PC-3 (cell line): ENCODE measurements around the gene ATG9A. TPM values are rescaled to one million over a fixed set of nuclear protein-coding genes. Genes with fewer than 3 reads are reported as not detected.

ENCODE experiments used
- ATAC-seq: fragments of 200-7000 bp; cut with Tn5 transposase; 2 replicates; pipeline ENCODE4 v1.9.1; 2020; ENCODE audit warnings: mild to moderate bottlenecking, moderate library complexity
- Bru-seq: library from RNA; stranded (reverse); fragments of 400-500 nt; gene quantifications from one replicate; lab custom pipeline; 2021; lab: Mats Ljungman, UMichigan
- BruChase-seq, 2 experiments: library from RNA; stranded (reverse); fragments of 400-500 nt; gene quantifications; one replicate each; lab custom pipeline; 2021; lab: Mats Ljungman, UMichigan
- BruUV-seq: library from RNA; stranded (reverse); fragments of 400-500 nt; replicated peaks from 2 replicates; lab custom pipeline; 2021; lab: Mats Ljungman, UMichigan
- CTCF ChIA-PET: fragments of 300-600 bp; sonication (Branson Sonifier 250); formaldehyde crosslinking; loops from one replicate; lab custom pipeline; 2022; ENCODE audit warnings: antibody characterized with exemption; lab: Charles Lee
- POLR2A ChIA-PET: fragments of 300-600 bp; sonication (Branson Sonifier 250); formaldehyde crosslinking; loops from one replicate; lab custom pipeline; 2022; ENCODE audit warnings: antibody characterized with exemption; ENCODE audit not compliant: unreplicated experiment; lab: Charles Lee
- DNase-seq: peaks from one replicate; pipeline ENCODE4 v3.0.0-alpha.2; 2015
- H2AFZ ChIP-seq: fragments of 300-600 bp; sonication (generic); 2 replicates; pipeline ENCODE4 v1.6.0; 2016; ENCODE audit warnings: antibody characterized with exemption, low read length
- H3F3A ChIP-seq: fragments of 300-600 bp; sonication (generic); one replicate; pipeline ENCODE4 v1.6.0; 2017; ENCODE audit warnings: antibody characterized with exemption, low read length, control low read depth, mild to moderate bottlenecking; ENCODE audit not compliant: unreplicated experiment
- H3K27ac ChIP-seq: fragments of 300-600 bp; sonication (generic); 2 replicates; pipeline ENCODE4 v1.5.1; 2016; ENCODE audit warnings: mild to moderate bottlenecking, low read length
- H3K27me3 ChIP-seq: fragments of 300-600 bp; sonication (generic); 2 replicates; pipeline ENCODE4 v1.6.1; 2016; ENCODE audit warnings: low read length, mixed read lengths
- H3K36me3 ChIP-seq: fragments of 300-600 bp; sonication (generic); 2 replicates; pipeline ENCODE4 v1.6.1; 2016; ENCODE audit warnings: low read depth, mixed run types, low read length, mixed read lengths
- H3K4me1 ChIP-seq: fragments of 300-600 bp; sonication (generic); 2 replicates; pipeline ENCODE4 v1.5.1; 2016; ENCODE audit warnings: low read length; ENCODE audit not compliant: insufficient read depth
- H3K4me2 ChIP-seq: fragments of 300-600 bp; sonication (generic); 2 replicates; pipeline ENCODE4 v1.6.0; 2016; ENCODE audit warnings: low read length
- H3K4me3 ChIP-seq: fragments of 300-600 bp; sonication (generic); 2 replicates; pipeline ENCODE4 v1.5.1; 2016; ENCODE audit warnings: mild to moderate bottlenecking, low read length, mixed read lengths
- H3K79me2 ChIP-seq: fragments of 300-600 bp; sonication (generic); 2 replicates; pipeline ENCODE4 v1.6.1; 2017; ENCODE audit warnings: low read length, mixed read lengths
- H3K9ac ChIP-seq: fragments of 300-600 bp; sonication (generic); 2 replicates; pipeline ENCODE4 v1.6.0; 2016; ENCODE audit warnings: mild to moderate bottlenecking, low read length
- H3K9me2 ChIP-seq: fragments of 300-600 bp; sonication (generic); replicated peaks from 2 replicates; pipeline ENCODE4 v1.6.1; 2016; ENCODE audit warnings: mixed run types, low read length, mixed read lengths
- H3K9me3 ChIP-seq: fragments of 300-600 bp; sonication (generic); 2 replicates; pipeline ENCODE4 v1.6.1; 2016; ENCODE audit warnings: low read length, mixed read lengths
- H4K20me1 ChIP-seq: fragments of 300-600 bp; sonication (generic); 2 replicates; pipeline ENCODE4 v1.6.1; 2016; ENCODE audit warnings: low read length, mixed read lengths
- CTCF ChIP-seq: fragments of 300-600 bp; sonication (generic); conservative IDR thresholded peaks from 2 replicates; pipeline ENCODE4 v1.5.1; 2017; ENCODE audit warnings: antibody characterized with exemption, low read depth, mild to moderate bottlenecking, low read length
- EZH2 ChIP-seq: fragments of 300-600 bp; sonication (generic); IDR thresholded peaks from one replicate; pipeline ENCODE4 v1.6.1; 2017; ENCODE audit warnings: antibody characterized with exemption, mild to moderate bottlenecking, low read length; ENCODE audit not compliant: unreplicated experiment
- EZH2phosphoT487 ChIP-seq: fragments of 300-600 bp; sonication (generic); IDR thresholded peaks from 2 replicates; pipeline ENCODE4 v1.6.1; 2018; ENCODE audit warnings: mild to moderate bottlenecking, antibody characterized with exemption, low read length, borderline replicate concordance
- intact Hi-C: fragments of 100-400 bp; cut with micrococcal nuclease; formaldehyde crosslinking; loops from 2 replicates; pipeline ENCODE4 v1.9.0; 2023
- long read RNA-seq: library from polyadenylated mRNA; unstranded; transcript quantifications from one replicate; pipeline ENCODE4 v2.0.0, GENCODE V29; 2021; ENCODE audit not compliant: unreplicated experiment
- total RNA-seq: library from RNA; depleted of rRNA; stranded (reverse); fragments of >200 nt; gene quantifications from 2 replicates; pipeline ENCODE4 v1.2.3, GENCODE V29; 2014; rRNA removed

Gene ATG9A, protein sequence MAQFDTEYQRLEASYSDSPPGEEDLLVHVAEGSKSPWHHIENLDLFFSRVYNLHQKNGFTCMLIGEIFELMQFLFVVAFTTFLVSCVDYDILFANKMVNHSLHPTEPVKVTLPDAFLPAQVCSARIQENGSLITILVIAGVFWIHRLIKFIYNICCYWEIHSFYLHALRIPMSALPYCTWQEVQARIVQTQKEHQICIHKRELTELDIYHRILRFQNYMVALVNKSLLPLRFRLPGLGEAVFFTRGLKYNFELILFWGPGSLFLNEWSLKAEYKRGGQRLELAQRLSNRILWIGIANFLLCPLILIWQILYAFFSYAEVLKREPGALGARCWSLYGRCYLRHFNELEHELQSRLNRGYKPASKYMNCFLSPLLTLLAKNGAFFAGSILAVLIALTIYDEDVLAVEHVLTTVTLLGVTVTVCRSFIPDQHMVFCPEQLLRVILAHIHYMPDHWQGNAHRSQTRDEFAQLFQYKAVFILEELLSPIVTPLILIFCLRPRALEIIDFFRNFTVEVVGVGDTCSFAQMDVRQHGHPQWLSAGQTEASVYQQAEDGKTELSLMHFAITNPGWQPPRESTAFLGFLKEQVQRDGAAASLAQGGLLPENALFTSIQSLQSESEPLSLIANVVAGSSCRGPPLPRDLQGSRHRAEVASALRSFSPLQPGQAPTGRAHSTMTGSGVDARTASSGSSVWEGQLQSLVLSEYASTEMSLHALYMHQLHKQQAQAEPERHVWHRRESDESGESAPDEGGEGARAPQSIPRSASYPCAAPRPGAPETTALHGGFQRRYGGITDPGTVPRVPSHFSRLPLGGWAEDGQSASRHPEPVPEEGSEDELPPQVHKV
- total RNA-seq (59.6 and 77.2 TPM in 2 replicates), Bru-seq, nascent RNA (percentile 66 among the genes with signal in this experiment), BruChase-seq, experiment 1, labeled RNA remaining after a 6-hour chase (percentile 79 among the genes with signal in this experiment), BruChase-seq, experiment 2, labeled RNA remaining after a 2-hour chase (percentile 75 among the genes with signal in this experiment)
- long read RNA-seq, full-length matches to known transcripts: 46 of 144 reads
- long read RNA-seq, partial matches to known transcripts: 65 of 144 reads
- long read RNA-seq, other reads (novel, unspliced or antisense): 33 of 144 reads

- CTCF ChIA-PET: interaction anchor here (0.6 to 0.7 kb wide), 2 partner anchors 20 to 23 kb away, joined by 3 to 6 read pairs; partner anchors contain the start of gene ZFAND2B
- Histone ChIP-seq H3K9me2 (no peaks in the 10 kb centered on the region), H3K4me1 (peaks cover 17% of the 10 kb centered on the region), H3K27ac (peak within 1 kb of the TSS; percentile 54), H3K36me3 (peaks cover 19% of the 10 kb centered on the region), H3K27me3 (no peaks in the 10 kb centered on the region), H3K9ac (peak within 1 kb of the TSS; percentile 86), H2AFZ (peak within 1 kb of the TSS; percentile 89), H3K4me2 (peak within 1 kb of the TSS; percentile 100), H3F3A (peaks cover 4% of the 10 kb centered on the region), H3K4me3 (peak within 1 kb of the TSS; percentile 74), H3K9me3 (no peaks in the 10 kb centered on the region), H3K79me2 (peaks cover 51% of the 10 kb centered on the region), H4K20me1 (no peaks in the 10 kb centered on the region)
- POLR2A ChIA-PET: interaction anchor here (0.6 to 1.2 kb wide), 5 partner anchors 9 to 66 kb away, joined by 3 to 6 read pairs (median 4); partner anchors contain the start of gene ZFAND2B
- no peak for TF ChIP-seq EZH2phosphoT487
- TF ChIP-seq EZH2: no peak
- no peak for TF ChIP-seq CTCF
- BruUV-seq: no TSS peak
- ATAC-seq: peak; percentile 97
- peak; percentile 99 for DNase-seq
- intact Hi-C loops: loop anchor here (1.0 kb wide), 1 partner anchor 20 kb away; no protein-coding TSS in a partner anchor
These were observed at the start of gene ATG9A, which contains the start of gene ANKZF1 for GRCh38 chr2:219229305-219230058. ATG9A (minus strand) TSS chr2:219229636; CDS start chr2:219228024, 1,612 bp downstream. ANKZF1 (plus strand) TSS chr2:219229806; CDS start chr2:219230258, 452 bp downstream.

DNA sequence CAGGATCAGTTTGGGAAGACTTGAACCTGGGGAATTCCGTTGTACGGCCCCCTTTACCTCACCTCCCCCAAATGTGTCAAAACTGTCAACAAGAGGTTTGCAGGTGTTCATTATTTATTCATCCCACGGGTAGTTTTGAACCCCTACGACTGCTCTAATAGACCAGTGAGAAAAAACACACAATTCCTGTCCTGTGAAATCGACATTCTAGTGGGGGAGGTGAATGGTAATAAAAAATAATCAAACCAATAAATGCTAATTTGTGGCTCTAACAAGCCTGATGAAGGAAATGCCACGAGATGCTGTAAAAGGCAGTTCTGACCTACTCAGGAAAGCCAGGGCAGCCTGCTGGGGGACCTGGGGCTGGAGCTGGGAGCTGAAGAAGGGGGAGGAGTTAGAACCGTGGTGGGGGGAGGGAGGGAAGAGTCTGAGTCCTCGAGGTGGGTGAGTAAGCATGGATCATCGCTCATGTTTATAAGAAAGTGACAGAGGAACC lies 49.3 kb upstream of the ATG9A start:
- Histone ChIP-seq H3K9me2 (no peaks in the 10 kb centered on the region), H2AFZ (0 out of 2 replicates have a peak overlapping the region, but pooled peaks have one; percentile 4), H3F3A (no peaks in the 10 kb centered on the region), H3K9ac (peak overlapping the region; percentile 12; the same call in 1 of the 2 replicates), H3K79me2 (peaks cover 11% of the 10 kb centered on the region), H3K4me2 (peak overlapping the region; percentile 73), H4K20me1 (no peaks in the 10 kb centered on the region), H3K27me3 (no peaks in the 10 kb centered on the region), H3K4me3 (peak overlapping the region; percentile 36), H3K9me3 (no peaks in the 10 kb centered on the region), H3K36me3 (no peaks in the 10 kb centered on the region), H3K27ac (peak overlapping the region; percentile 85), H3K4me1 (peaks cover 40% of the 10 kb centered on the region)
- TF ChIP-seq CTCF (no peak), EZH2 (no peak), EZH2phosphoT487 (no peak)
- intact Hi-C loops: loop anchor here (1.0 to 2.0 kb wide), 4 partner anchors 16 to 118 kb away; partner anchors contain the start of genes ABCB6 and NHEJ1
- DNase-seq: no peak
- ChIA-PET POLR2A (interaction anchor here (0.6 to 1.2 kb wide), 5 partner anchors 16 to 873 kb away, joined by 4 to 20 read pairs (median 5); partner anchors contain the start of genes DNPEP and TUBA4A), CTCF (interaction anchor here (0.5 to 3.5 kb wide), 5 partner anchors 16 to 595 kb away, joined by 3 to 39 read pairs (median 4); no protein-coding TSS in a partner anchor)
- TSS peak; percentile 75 for BruUV-seq
- ATAC-seq: no peak
